HEK293 (cell line): ENCODE data around the gene IMMP2L.
A peak's percentile ranks its signal among the peaks of the same experiment; 100 is the strongest.

Experiments
- CTCF ChIA-PET: fragments of 350-600 bp; formaldehyde crosslinking; extraction: SDS; loops from one replicate; lab custom pipeline; 2021; ENCODE audit warnings: antibody characterized with exemption; lab: Yijun Ruan, JAX
- POLR2A ChIA-PET: fragments of 300-600 bp; formaldehyde crosslinking; extraction: SDS; loops from one replicate; lab custom pipeline; 2020; ENCODE audit warnings: antibody characterized with exemption, inconsistent platforms; lab: Yijun Ruan, JAX
- H3K27ac ChIP-seq: fragments of 200-500 bp; sonication (Bioruptor generic); 2 replicates; pipeline ENCODE4 v1.5.1; 2014; ENCODE audit warnings: low read depth, low read length, control low read depth, inconsistent platforms; ENCODE audit errors: extremely low read depth
- H3K36me3 ChIP-seq, 2 experiments: fragments of 200-500 bp in 1 of 2; sonication (Bioruptor generic) in 1 of 2; 1 replicate in 1 of 2; 2 replicates in 1 of 2; pipeline ENCODE4 v1.5.1; 2014 to 2017; ENCODE audit warnings: inconsistent platforms in 2 of 2, low read length in 2 of 2; ENCODE audit not compliant: control insufficient read depth in 2 of 2, insufficient read depth in 1 of 2
- H3K4me1 ChIP-seq: fragments of 200-500 bp; sonication (Bioruptor generic); 2 replicates; pipeline ENCODE4 v1.5.1; 2014; ENCODE audit warnings: mild to moderate bottlenecking, low read length, inconsistent platforms; ENCODE audit not compliant: control insufficient read depth, insufficient read depth
- H3K4me3 ChIP-seq: 2 replicates; pipeline ENCODE4 v1.5.1; 2011; ENCODE audit warnings: low read depth, mild to moderate bottlenecking, control low read depth, low read length, moderate library complexity
- H3K9me3 ChIP-seq: fragments of 200-500 bp; sonication (Bioruptor generic); 2 replicates; pipeline ENCODE4 v1.5.1; 2014; ENCODE audit warnings: low read depth, low read length, inconsistent platforms; ENCODE audit not compliant: control insufficient read depth, insufficient read depth
- BCL11B ChIP-seq: fragments of 450-650 bp; formaldehyde crosslinking; IDR thresholded peaks from 2 replicates; pipeline ENCODE4 v1.5.1; 2016; ENCODE audit warnings: low read depth, missing biosample characterization, missing genetic modification characterization
- EGR2 ChIP-seq: fragments of 450-650 bp; formaldehyde crosslinking; IDR thresholded peaks from 2 replicates; pipeline ENCODE4 v1.5.1; 2016; ENCODE audit warnings: low read depth, missing biosample characterization, missing genetic modification characterization
- GLI4 ChIP-seq: fragments of 450-650 bp; formaldehyde crosslinking; IDR thresholded peaks from 2 replicates; pipeline ENCODE4 v1.5.1; 2016; ENCODE audit warnings: missing biosample characterization, missing genetic modification characterization
- OVOL3 ChIP-seq: fragments of 450-650 bp; formaldehyde crosslinking; IDR thresholded peaks from 2 replicates; pipeline ENCODE4 v1.5.1; 2016; ENCODE audit warnings: missing biosample characterization, missing genetic modification characterization
- SCRT2 ChIP-seq: fragments of 450-650 bp; formaldehyde crosslinking; IDR thresholded peaks from 2 replicates; pipeline ENCODE4 v1.5.1; 2016; ENCODE audit warnings: missing biosample characterization, missing genetic modification characterization
- YY1 ChIP-seq: fragments of 450-650 bp; formaldehyde crosslinking; IDR thresholded peaks from 2 replicates; pipeline ENCODE4 v1.5.1; 2018; ENCODE audit warnings: missing biosample characterization, missing genetic modification characterization
- ZBTB1 ChIP-seq: fragments of 450-650 bp; formaldehyde crosslinking; IDR thresholded peaks from 2 replicates; pipeline ENCODE4 v1.5.1; 2016; ENCODE audit warnings: missing biosample characterization, missing genetic modification characterization
- ZFP3 ChIP-seq: fragments of 450-650 bp; formaldehyde crosslinking; IDR thresholded peaks from 2 replicates; pipeline ENCODE4 v1.5.1; 2016; ENCODE audit warnings: low read depth, missing biosample characterization, missing genetic modification characterization
- ZIC2 ChIP-seq: fragments of 450-650 bp; formaldehyde crosslinking; IDR thresholded peaks from 2 replicates; pipeline ENCODE4 v1.5.1; 2016; ENCODE audit warnings: missing biosample characterization, missing genetic modification characterization
- ZNF37A ChIP-seq: fragments of 450-650 bp; IDR thresholded peaks from 2 replicates; pipeline ENCODE4 v1.5.1; 2018; ENCODE audit warnings: missing biosample characterization, missing genetic modification characterization
- ZNF416 ChIP-seq: fragments of 450-650 bp; formaldehyde crosslinking; IDR thresholded peaks from 2 replicates; pipeline ENCODE4 v1.5.1; 2016; ENCODE audit warnings: missing biosample characterization, missing genetic modification characterization
- ZNF664 ChIP-seq: fragments of 450-650 bp; formaldehyde crosslinking; IDR thresholded peaks from 2 replicates; pipeline ENCODE4 v1.5.1; 2016; ENCODE audit warnings: missing biosample characterization, missing genetic modification characterization
- TF ChIP-seq, protein P1 (sequence below): fragments of 450-650 bp; formaldehyde crosslinking; IDR thresholded peaks from 2 replicates; pipeline ENCODE4; 2016; ENCODE audit warnings: missing biosample characterization, missing genetic modification characterization
- TF ChIP-seq, protein P2 (sequence below): fragments of 450-650 bp; formaldehyde crosslinking; IDR thresholded peaks from 2 replicates; pipeline ENCODE4 v1.5.1; 2016; ENCODE audit warnings: missing biosample characterization, missing genetic modification characterization
- TF ChIP-seq, protein P3 (sequence below): fragments of 450-650 bp; formaldehyde crosslinking; IDR thresholded peaks from 2 replicates; pipeline ENCODE4 v1.5.1; 2016; ENCODE audit warnings: missing biosample characterization, missing genetic modification characterization
- TF ChIP-seq, protein P4 (sequence below): fragments of 450-650 bp; formaldehyde crosslinking; IDR thresholded peaks from 2 replicates; pipeline ENCODE4 v1.5.1; 2016; ENCODE audit warnings: missing biosample characterization, missing genetic modification characterization

The IMMP2L gene

DNA sequence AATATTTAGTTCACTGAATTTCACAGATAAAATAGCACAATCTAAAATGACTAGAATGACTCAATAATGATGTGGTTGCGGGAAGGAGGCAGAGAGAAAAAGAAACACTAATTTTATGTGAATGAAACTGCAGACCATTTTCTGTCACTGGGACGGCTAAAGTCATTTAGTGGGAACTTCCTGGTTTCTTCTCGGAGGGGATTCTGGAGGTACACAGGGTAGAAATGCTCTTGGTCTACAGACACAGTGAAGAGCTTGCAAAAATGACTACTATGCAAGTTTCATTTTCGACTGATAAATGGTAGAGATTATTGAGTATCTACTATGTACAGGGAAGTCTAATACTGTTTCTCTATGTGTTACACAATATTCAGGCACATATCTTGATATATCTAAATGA is 534.9 kb downstream of the IMMP2L start:
- Histone ChIP-seq H3K36me3 (no peaks in the 10 kb centered on the region), H3K27ac (no peak overlapping the region), H3K9me3 (no peaks in the 10 kb centered on the region), H3K4me3 (no peak overlapping the region), H3K4me1 (peaks cover 6% of the 10 kb centered on the region)
- POLR2A ChIA-PET = no interaction called here
- CTCF ChIA-PET = no interaction called here
- TF ChIP-seq SCRT2 (tag by site-specific recombination) = no peak
- TF ChIP-seq GLI4 (tag by site-specific recombination) = no peak
- TF ChIP-seq OVOL3 = no peak
- no peak for TF ChIP-seq ZNF416 (tag by site-specific recombination)
- TF ChIP-seq, protein P1, sequence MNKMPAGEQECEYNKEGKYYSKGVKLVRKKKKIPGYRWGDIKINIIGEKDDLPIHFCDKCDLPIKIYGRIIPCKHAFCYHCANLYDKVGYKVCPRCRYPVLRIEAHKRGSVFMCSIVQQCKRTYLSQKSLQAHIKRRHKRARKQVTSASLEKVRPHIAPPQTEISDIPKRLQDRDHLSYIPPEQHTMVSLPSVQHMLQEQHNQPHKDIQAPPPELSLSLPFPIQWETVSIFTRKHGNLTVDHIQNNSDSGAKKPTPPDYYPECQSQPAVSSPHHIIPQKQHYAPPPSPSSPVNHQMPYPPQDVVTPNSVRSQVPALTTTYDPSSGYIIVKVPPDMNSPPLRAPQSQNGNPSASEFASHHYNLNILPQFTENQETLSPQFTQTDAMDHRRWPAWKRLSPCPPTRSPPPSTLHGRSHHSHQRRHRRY (tag by site-specific recombination) = no peak
- TF ChIP-seq BCL11B = no peak
- no peak for TF ChIP-seq ZBTB1 (tag by site-specific recombination)
- TF ChIP-seq, protein P2, sequence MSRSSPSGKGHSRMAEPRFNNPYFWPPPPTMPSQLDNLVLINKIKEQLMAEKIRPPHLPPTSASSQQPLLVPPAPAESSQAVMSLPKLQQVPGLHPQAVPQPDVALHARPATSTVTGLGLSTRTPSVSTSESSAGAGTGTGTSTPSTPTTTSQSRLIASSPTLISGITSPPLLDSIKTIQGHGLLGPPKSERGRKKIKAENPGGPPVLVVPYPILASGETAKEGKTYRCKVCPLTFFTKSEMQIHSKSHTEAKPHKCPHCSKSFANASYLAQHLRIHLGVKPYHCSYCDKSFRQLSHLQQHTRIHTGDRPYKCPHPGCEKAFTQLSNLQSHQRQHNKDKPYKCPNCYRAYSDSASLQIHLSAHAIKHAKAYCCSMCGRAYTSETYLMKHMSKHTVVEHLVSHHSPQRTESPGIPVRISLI (tag by site-specific recombination) = no peak
- TF ChIP-seq, protein P3, sequence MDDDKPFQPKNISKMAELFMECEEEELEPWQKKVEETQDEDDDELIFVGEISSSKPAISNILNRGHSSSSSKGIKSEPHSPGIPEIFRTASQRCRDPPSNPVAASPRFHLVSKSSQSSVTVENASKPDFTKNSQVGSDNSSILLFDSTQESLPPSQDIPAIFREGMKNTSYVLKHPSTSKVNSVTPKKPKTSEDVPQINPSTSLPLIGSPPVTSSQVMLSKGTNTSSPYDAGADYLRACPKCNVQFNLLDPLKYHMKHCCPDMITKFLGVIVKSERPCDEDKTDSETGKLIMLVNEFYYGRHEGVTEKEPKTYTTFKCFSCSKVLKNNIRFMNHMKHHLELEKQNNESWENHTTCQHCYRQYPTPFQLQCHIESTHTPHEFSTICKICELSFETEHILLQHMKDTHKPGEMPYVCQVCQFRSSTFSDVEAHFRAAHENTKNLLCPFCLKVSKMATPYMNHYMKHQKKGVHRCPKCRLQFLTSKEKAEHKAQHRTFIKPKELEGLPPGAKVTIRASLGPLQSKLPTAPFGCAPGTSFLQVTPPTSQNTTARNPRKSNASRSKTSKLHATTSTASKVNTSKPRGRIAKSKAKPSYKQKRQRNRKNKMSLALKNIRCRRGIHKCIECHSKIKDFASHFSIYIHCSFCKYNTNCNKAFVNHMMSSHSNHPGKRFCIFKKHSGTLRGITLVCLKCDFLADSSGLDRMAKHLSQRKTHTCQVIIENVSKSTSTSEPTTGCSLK (tag by site-specific recombination) = no peak

DNA sequence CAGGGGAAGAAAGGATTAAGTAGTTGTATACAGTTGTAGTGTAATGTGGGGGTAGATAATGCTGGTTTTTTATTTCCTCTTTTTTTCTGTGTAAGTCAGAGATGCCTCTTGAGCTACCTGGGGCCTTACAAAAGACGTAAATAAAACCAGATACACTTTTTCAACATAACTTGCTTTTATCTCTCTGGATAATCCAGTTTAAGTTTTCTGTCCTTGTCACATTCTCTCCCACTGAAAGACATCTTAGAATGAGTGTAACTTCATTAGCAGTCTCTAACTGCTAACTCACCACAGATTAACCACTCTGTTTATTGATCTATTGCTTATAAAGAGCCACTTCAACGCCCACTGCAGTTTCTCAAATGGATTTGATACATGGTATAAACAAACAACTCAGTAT is 535.5 kb downstream of the IMMP2L start:
- H3K4me3 ChIP-seq = no peak overlapping the region
- ChIA-PET CTCF (no interaction called here), POLR2A (no interaction called here)
- no peaks in the 10 kb centered on the region for H3K36me3 ChIP-seq
- no peak overlapping the region for H3K27ac ChIP-seq
- H3K4me1 ChIP-seq = peaks cover 6% of the 10 kb centered on the region
- no peaks in the 10 kb centered on the region for H3K9me3 ChIP-seq
- TF ChIP-seq ZNF664 (tag by site-specific recombination) = no peak
- 0 out of 2 replicates have a peak, but pooled peaks have one; percentile 8 for TF ChIP-seq ZIC2 (tag by site-specific recombination)
- TF ChIP-seq, all 188 proteins: peak for 1

DNA sequence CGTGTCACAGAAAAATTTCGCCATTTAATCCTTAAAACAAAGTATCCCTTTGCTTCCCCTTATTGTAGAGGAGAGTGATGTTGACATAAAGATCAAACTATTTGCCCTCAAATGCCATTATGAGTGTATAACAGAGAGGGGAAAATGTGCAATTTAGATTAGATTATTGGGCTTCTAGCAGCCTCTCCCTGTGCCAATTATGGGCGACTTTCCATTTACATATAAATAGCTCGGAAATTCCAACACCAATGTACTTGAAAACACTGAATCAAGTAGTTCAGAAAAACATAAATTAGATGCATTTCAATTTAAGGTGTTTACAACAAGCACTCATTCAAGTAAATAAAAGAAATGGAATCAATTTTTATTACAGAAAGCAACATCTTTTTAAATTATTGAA is 535.9 kb downstream of the IMMP2L start:
- Histone ChIP-seq H3K27ac (no peak overlapping the region), H3K9me3 (no peaks in the 10 kb centered on the region), H3K36me3 (no peaks in the 10 kb centered on the region), H3K4me1 (peaks cover 6% of the 10 kb centered on the region), H3K4me3 (no peak overlapping the region)
- TF ChIP-seq YY1 (tag by site-specific recombination) (no peak), OVOL3 (no peak), EGR2 (tag by site-specific recombination) (no peak), ZFP3 (tag by site-specific recombination) (no peak), ZBTB1 (tag by site-specific recombination) (no peak), ZNF37A (tag by site-specific recombination) (no peak)
- TF ChIP-seq, protein P4, sequence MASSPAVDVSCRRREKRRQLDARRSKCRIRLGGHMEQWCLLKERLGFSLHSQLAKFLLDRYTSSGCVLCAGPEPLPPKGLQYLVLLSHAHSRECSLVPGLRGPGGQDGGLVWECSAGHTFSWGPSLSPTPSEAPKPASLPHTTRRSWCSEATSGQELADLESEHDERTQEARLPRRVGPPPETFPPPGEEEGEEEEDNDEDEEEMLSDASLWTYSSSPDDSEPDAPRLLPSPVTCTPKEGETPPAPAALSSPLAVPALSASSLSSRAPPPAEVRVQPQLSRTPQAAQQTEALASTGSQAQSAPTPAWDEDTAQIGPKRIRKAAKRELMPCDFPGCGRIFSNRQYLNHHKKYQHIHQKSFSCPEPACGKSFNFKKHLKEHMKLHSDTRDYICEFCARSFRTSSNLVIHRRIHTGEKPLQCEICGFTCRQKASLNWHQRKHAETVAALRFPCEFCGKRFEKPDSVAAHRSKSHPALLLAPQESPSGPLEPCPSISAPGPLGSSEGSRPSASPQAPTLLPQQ (tag by site-specific recombination) = no peak
- POLR2A ChIA-PET = no interaction called here
- CTCF ChIA-PET = no interaction called here
